HepG2 (cell line): ENCODE results near the gene AMIGO1. TPM values are rescaled to one million over a fixed set of nuclear protein-coding genes. Genes with fewer than 3 reads are reported as not detected.

ENCODE experiments used
- ATAC-seq: fragments of 200-7000 bp; cut with Tn5 transposase; 3 replicates; pipeline ENCODE4 v1.9.1; 2020; ENCODE audit warnings: mild to moderate bottlenecking, moderate library complexity
- BruUV-seq: library from RNA; stranded (reverse); fragments of 400-500 nt; replicated peaks from 2 replicates; lab custom pipeline; 2021; lab: Mats Ljungman, UMichigan
- CTCF ChIA-PET: fragments of 300-600 bp; formaldehyde crosslinking; extraction: SDS; loops from one replicate; lab custom pipeline; 2021; ENCODE audit warnings: low total read pairs, inconsistent platforms, low intra/inter-chr PET ratio; lab: Yijun Ruan, JAX
- POLR2A ChIA-PET: fragments of 350-600 bp; sonication (Branson Sonifier 250); formaldehyde crosslinking; loops from one replicate; lab custom pipeline; 2020; ENCODE audit warnings: antibody characterized with exemption, inconsistent platforms; lab: Yijun Ruan, JAX
- DNase-seq: peaks from one replicate; pipeline ENCODE4 v3.0.0-alpha.2; 2015; ENCODE audit warnings: low spot score
- FAIRE-seq: peaks from 3 replicates; lab custom pipeline; 2011; peaks lifted over from hg19 to GRCh38; lab: Jason Lieb, UNC
- H2AFZ ChIP-seq: one replicate; pipeline ENCODE4 v1.6.1; 2011; ENCODE audit warnings: low read length, inconsistent platforms
- H3K27ac ChIP-seq: fragments of 300-600 bp; 3 replicates; pipeline ENCODE4 v1.8.0; 2011; ENCODE audit warnings: mixed run types, mild to moderate bottlenecking, mixed read lengths, low read length, inconsistent platforms; ENCODE audit not compliant: insufficient read depth; ENCODE audit errors: extremely low read length
- H3K27me3 ChIP-seq, 2 experiments: fragments of 200-600 bp in 1 of 2; 2 replicates in 1 of 2; 3 replicates in 1 of 2; pipeline versions ENCODE4 v1.6.0 to v1.8.0; 2011; ENCODE audit warnings: low read length in 2 of 2, mild to moderate bottlenecking in 2 of 2, moderate library complexity in 2 of 2, inconsistent platforms in 1 of 2; ENCODE audit not compliant: insufficient read depth in 2 of 2, control insufficient read depth in 1 of 2
- H3K36me3 ChIP-seq, 2 experiments: fragments of 200-600 bp in 1 of 2; replicated peaks in 1 of 2; 2 replicates in 1 of 2; 3 replicates in 1 of 2; pipeline versions ENCODE4 v1.5.1 to v1.8.0; 2011; ENCODE audit warnings: low read length in 2 of 2, inconsistent platforms in 1 of 2; ENCODE audit not compliant: insufficient read depth in 2 of 2, control insufficient read depth in 1 of 2
- H3K4me1 ChIP-seq: 2 replicates; pipeline ENCODE4 v1.5.1; 2012; ENCODE audit warnings: low read length, inconsistent platforms; ENCODE audit not compliant: insufficient read depth
- H3K4me2 ChIP-seq: 2 replicates; pipeline ENCODE4 v1.6.0; 2011; ENCODE audit warnings: low read depth, low read length, inconsistent platforms
- H3K4me3 ChIP-seq, 3 experiments: fragments of 200-600 bp in 1 of 3; sonication (generic), shearing (Covaris generic) in 1 of 3; replicated peaks in 1 of 3; 2 replicates each; pipeline ENCODE4 v1.5.1; 2011 to 2016; ENCODE audit warnings: low read length in 3 of 3, inconsistent platforms in 2 of 3, low read depth in 2 of 3, mild to moderate bottlenecking in 2 of 3, control low read depth in 1 of 3, mixed read lengths in 1 of 3; ENCODE audit not compliant: insufficient read depth in 1 of 3
- H3K79me2 ChIP-seq: one replicate; pipeline ENCODE4 v1.6.1; 2011; ENCODE audit warnings: low read length, inconsistent platforms; ENCODE audit not compliant: insufficient read depth
- H3K9ac ChIP-seq: 2 replicates; pipeline ENCODE4 v1.6.0; 2011; ENCODE audit warnings: mild to moderate bottlenecking, low read depth, low read length, inconsistent platforms; ENCODE audit not compliant: insufficient read depth
- H3K9me3 ChIP-seq: 2 replicates; pipeline ENCODE4 v1.5.1; 2012; ENCODE audit warnings: mild to moderate bottlenecking, low read length
- H4K20me1 ChIP-seq: 2 replicates; pipeline ENCODE4 v1.6.0; 2011; ENCODE audit warnings: inconsistent platforms, mild to moderate bottlenecking, low read length, moderate library complexity; ENCODE audit not compliant: insufficient read depth
- AGO1 ChIP-seq: fragments of 200-400 bp; formaldehyde crosslinking; IDR thresholded peaks from 2 replicates; pipeline ENCODE4 v1.6.1; 2017; ENCODE audit warnings: mild to moderate bottlenecking, low read depth, low read length, moderate library complexity; ENCODE audit not compliant: poor library complexity, severe bottlenecking
- AHR ChIP-seq: IDR thresholded peaks from 2 replicates; pipeline ENCODE4 v1.6.1; 2018; ENCODE audit warnings: missing genetic modification reagents, missing compliant biosample characterization
- ERF ChIP-seq: IDR thresholded peaks from 2 replicates; pipeline ENCODE4 v1.6.1; 2018; ENCODE audit warnings: missing biosample characterization, missing genetic modification reagents
- ISX ChIP-seq: sonication (generic); formaldehyde crosslinking; conservative IDR thresholded peaks from 2 replicates; pipeline ENCODE4 v1.5.0; 2020; ENCODE audit warnings: missing genetic modification reagents
- KAT2B ChIP-seq: fragments of 150-350 bp; IDR thresholded peaks from 2 replicates; pipeline ENCODE4 v1.6.1; 2014; ENCODE audit warnings: low read depth, low read length, borderline replicate concordance
- PHB2 ChIP-seq: fragments of 450-650 bp; IDR thresholded peaks from 2 replicates; pipeline ENCODE4 v1.6.1; 2018; ENCODE audit not compliant: partially characterized antibody
- REL ChIP-seq: sonication (generic); formaldehyde crosslinking; conservative IDR thresholded peaks from 2 replicates; pipeline ENCODE4 v1.8.0; 2022; ENCODE audit warnings: mild to moderate bottlenecking, missing genetic modification reagents, moderate library complexity
- ZFP1 ChIP-seq: IDR thresholded peaks from 2 replicates; pipeline ENCODE4 v1.6.1; 2016
- ZFX ChIP-seq: sonication (generic); formaldehyde crosslinking; IDR thresholded peaks from 2 replicates; pipeline ENCODE4 v1.4.0; 2020; ENCODE audit warnings: mild to moderate bottlenecking, low read depth, missing genetic modification reagents, moderate library complexity
- ZNF34 ChIP-seq: sonication (generic); formaldehyde crosslinking; IDR thresholded peaks from 2 replicates; pipeline ENCODE4 v1.4.0; 2020; ENCODE audit warnings: mild to moderate bottlenecking, missing genetic modification reagents, borderline replicate concordance
- ZNF790 ChIP-seq: sonication (generic); formaldehyde crosslinking; IDR thresholded peaks from 2 replicates; pipeline ENCODE4 v1.8.0; 2022; ENCODE audit warnings: missing genetic modification reagents, mild to moderate bottlenecking, borderline replicate concordance
- WGBS: methylation state at CpG from one replicate; pipeline ENCODE4 v1.1.6; 2017; ENCODE audit warnings: low lambda C conversion rate; 5-methylcytosine and 5-hydroxymethylcytosine counted together
- in situ Hi-C: cut with HindIII; loops from 2 replicates; pipeline ENCODE4 v1.10.0; 2017; ENCODE audit warnings: low pct_unique_long_range_greater_than_20kb; ENCODE audit not compliant: extremely low pct_ligation_motif_present
- intact Hi-C: fragments of 100-400 bp; cut with micrococcal nuclease; formaldehyde crosslinking; loops from one replicate; pipeline ENCODE4 v1.10.0; 2022; ENCODE audit not compliant: unreplicated experiment
- polyA plus RNA-seq, 8 experiments: library from polyadenylated mRNA; depleted of rRNA in 3 of 8; stranded (reverse) in 7 of 8; unstranded in 1 of 8; fragments of >200 nt; fragmentation: Illumina TruSeq in 4 of 8; extraction: Trizol in 4 of 8; gene quantifications; 2 replicates each; pipeline versions ENCODE4 v1.2.1 to v1.2.3, GENCODE V29; 2011 to 2016; ENCODE audit warnings: low read depth in 4 of 8, missing spikeins in 1 of 8, mixed read lengths in 1 of 8; ENCODE audit not compliant: insufficient read depth in 1 of 8
- total RNA-seq, 5 experiments: library from RNA; depleted of rRNA; stranded (reverse); fragments of >200 nt; fragmentation: Illumina TruSeq; extraction: Trizol; gene quantifications; 2 replicates each; pipeline ENCODE4 v1.2.3, GENCODE V29; 2016; ENCODE audit warnings: low read depth in 1 of 5

The AMIGO1 gene
- total and polyA plus RNA-seq, 2 of the 13 experiments (the other 11 are each of a cell fraction or from before 2014, with no cell fraction given) = 0.40 to 1.3 TPM

DNA sequence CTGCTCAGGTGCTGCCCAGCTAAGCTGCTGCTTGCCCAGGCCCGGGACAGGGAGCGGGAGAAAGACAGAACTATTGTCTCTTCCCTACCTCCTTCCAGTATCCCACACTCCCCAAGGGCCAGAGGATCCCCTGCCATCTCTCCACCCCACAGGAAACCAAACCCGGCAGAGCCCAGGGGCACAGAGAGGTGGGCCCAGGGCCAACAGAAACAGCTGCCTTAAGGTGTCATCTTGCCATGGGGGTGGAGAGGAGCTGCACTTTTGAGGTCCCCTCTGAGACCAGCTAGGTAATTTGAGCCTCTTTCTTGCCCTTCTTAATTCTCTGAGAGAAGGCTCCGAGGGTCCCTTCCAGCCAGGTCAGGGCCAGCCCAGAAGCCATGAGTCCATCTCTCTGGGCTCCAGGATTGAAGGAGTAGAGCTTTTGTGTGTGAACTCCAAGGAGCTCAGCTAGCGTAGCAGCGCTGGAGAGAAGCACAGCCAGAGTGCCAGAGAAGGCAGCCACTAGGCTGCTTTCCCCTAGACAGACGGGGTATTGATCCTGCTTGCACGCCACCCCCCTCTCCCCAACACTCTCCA, 20.4 kb upstream of the AMIGO1 start:
- no peaks in the 10 kb centered on the region for H3K79me2 ChIP-seq
- in situ Hi-C loops = loop anchor here (5.0 to 10.0 kb wide), 2 partner anchors 38 to 265 kb away; partner anchors contain the start of gene CYB561D1
- POLR2A ChIA-PET = interaction anchor here (0.6 to 4.4 kb wide), 6 partner anchors 15 to 126 kb away, joined by 3 to 18 read pairs (median 4); partner anchors contain the start of genes CYB561D1, GNAI3 and GSTM4
- H2AFZ ChIP-seq = no peak overlapping the region
- H3K9ac ChIP-seq = no peak overlapping the region
- CTCF ChIA-PET = interaction anchor here (1.0 to 3.9 kb wide), 2 partner anchors 31 to 39 kb away, joined by 3 to 45 read pairs; no protein-coding TSS in a partner anchor
- H3K4me3 ChIP-seq = peak overlapping the region in 1 of 3 experiments; percentile 8; a peak in 1 of 6 replicates
- FAIRE-seq (no peak), ATAC-seq (peak; percentile 19), DNase-seq (no peak)
- H3K36me3 ChIP-seq = no peaks in the 10 kb centered on the region
- H3K27me3 ChIP-seq = peaks cover 7 to 59% of the 10 kb centered on the region in 2 experiments; a peak in 4 of 5 replicates
- peak overlapping the region; percentile 50 for H3K4me2 ChIP-seq
- no peaks in the 10 kb centered on the region for H4K20me1 ChIP-seq
- peaks cover 18% of the 10 kb centered on the region; the same call in 1 of the 2 replicates for H3K4me1 ChIP-seq
- no peak overlapping the region for H3K27ac ChIP-seq
- intact Hi-C loops = no loop called here
- BruUV-seq = no TSS peak
- no peaks in the 10 kb centered on the region for H3K9me3 ChIP-seq
- WGBS = 11% methylated on average over 4 of the region's 8 CpGs
- TF ChIP-seq PHB2 = no peak
- no peak for TF ChIP-seq REL (CRISPR knock-in tag)
- TF ChIP-seq ERF = no peak
- TF ChIP-seq ZNF34 (CRISPR knock-in tag) = no peak
- no peak for TF ChIP-seq ZNF790 (CRISPR knock-in tag)
- no peak for TF ChIP-seq ZFP1
- TF ChIP-seq KAT2B = no peak
- no peak for TF ChIP-seq AHR (CRISPR knock-in tag)
- no peak for TF ChIP-seq AGO1
- no peak for TF ChIP-seq ZFX (CRISPR knock-in tag)
- TF ChIP-seq ISX (CRISPR knock-in tag) = no peak
